HepG2 (cell line): ENCODE results near the gene CPED1. TPM values are rescaled to one million over a fixed set of nuclear protein-coding genes. Genes with fewer than 3 reads are reported as not detected.
"Not testable (repeated sequence)": the region's sequence is repeated elsewhere in the genome, so short reads cannot be mapped to it uniquely, and the experiment has no call there.

Source experiments
- ATAC-seq: fragments of 200-7000 bp; cut with Tn5 transposase; 3 replicates; pipeline ENCODE4 v1.9.1; 2020; ENCODE audit warnings: mild to moderate bottlenecking, moderate library complexity
- BruUV-seq: library from RNA; stranded (reverse); fragments of 400-500 nt; replicated peaks from 2 replicates; lab custom pipeline; 2021; lab: Mats Ljungman, UMichigan
- CTCF ChIA-PET: fragments of 300-600 bp; formaldehyde crosslinking; extraction: SDS; loops from one replicate; lab custom pipeline; 2021; ENCODE audit warnings: low total read pairs, inconsistent platforms, low intra/inter-chr PET ratio; lab: Yijun Ruan, JAX
- POLR2A ChIA-PET: fragments of 350-600 bp; sonication (Branson Sonifier 250); formaldehyde crosslinking; loops from one replicate; lab custom pipeline; 2020; ENCODE audit warnings: antibody characterized with exemption, inconsistent platforms; lab: Yijun Ruan, JAX
- DNase-seq: peaks from one replicate; pipeline ENCODE4 v3.0.0-alpha.2; 2015; ENCODE audit warnings: low spot score
- FAIRE-seq: peaks from 3 replicates; lab custom pipeline; 2011; peaks lifted over from hg19 to GRCh38; lab: Jason Lieb, UNC
- H2AFZ ChIP-seq: one replicate; pipeline ENCODE4 v1.6.1; 2011; ENCODE audit warnings: low read length, inconsistent platforms
- H3K27ac ChIP-seq: fragments of 300-600 bp; 3 replicates; pipeline ENCODE4 v1.8.0; 2011; ENCODE audit warnings: mixed run types, mild to moderate bottlenecking, mixed read lengths, low read length, inconsistent platforms; ENCODE audit not compliant: insufficient read depth; ENCODE audit errors: extremely low read length
- H3K27me3 ChIP-seq, 2 experiments: fragments of 200-600 bp in 1 of 2; 2 replicates in 1 of 2; 3 replicates in 1 of 2; pipeline versions ENCODE4 v1.6.0 to v1.8.0; 2011; ENCODE audit warnings: low read length in 2 of 2, mild to moderate bottlenecking in 2 of 2, moderate library complexity in 2 of 2, inconsistent platforms in 1 of 2; ENCODE audit not compliant: insufficient read depth in 2 of 2, control insufficient read depth in 1 of 2
- H3K36me3 ChIP-seq, 2 experiments: fragments of 200-600 bp in 1 of 2; replicated peaks in 1 of 2; 2 replicates in 1 of 2; 3 replicates in 1 of 2; pipeline versions ENCODE4 v1.5.1 to v1.8.0; 2011; ENCODE audit warnings: low read length in 2 of 2, inconsistent platforms in 1 of 2; ENCODE audit not compliant: insufficient read depth in 2 of 2, control insufficient read depth in 1 of 2
- H3K4me1 ChIP-seq: 2 replicates; pipeline ENCODE4 v1.5.1; 2012; ENCODE audit warnings: low read length, inconsistent platforms; ENCODE audit not compliant: insufficient read depth
- H3K4me2 ChIP-seq: 2 replicates; pipeline ENCODE4 v1.6.0; 2011; ENCODE audit warnings: low read depth, low read length, inconsistent platforms
- H3K4me3 ChIP-seq, 3 experiments: fragments of 200-600 bp in 1 of 3; sonication (generic), shearing (Covaris generic) in 1 of 3; replicated peaks in 1 of 3; 2 replicates each; pipeline ENCODE4 v1.5.1; 2011 to 2016; ENCODE audit warnings: low read length in 3 of 3, inconsistent platforms in 2 of 3, low read depth in 2 of 3, mild to moderate bottlenecking in 2 of 3, control low read depth in 1 of 3, mixed read lengths in 1 of 3; ENCODE audit not compliant: insufficient read depth in 1 of 3
- H3K79me2 ChIP-seq: one replicate; pipeline ENCODE4 v1.6.1; 2011; ENCODE audit warnings: low read length, inconsistent platforms; ENCODE audit not compliant: insufficient read depth
- H3K9ac ChIP-seq: 2 replicates; pipeline ENCODE4 v1.6.0; 2011; ENCODE audit warnings: mild to moderate bottlenecking, low read depth, low read length, inconsistent platforms; ENCODE audit not compliant: insufficient read depth
- H3K9me3 ChIP-seq: 2 replicates; pipeline ENCODE4 v1.5.1; 2012; ENCODE audit warnings: mild to moderate bottlenecking, low read length
- H4K20me1 ChIP-seq: 2 replicates; pipeline ENCODE4 v1.6.0; 2011; ENCODE audit warnings: inconsistent platforms, mild to moderate bottlenecking, low read length, moderate library complexity; ENCODE audit not compliant: insufficient read depth
- AHR ChIP-seq: IDR thresholded peaks from 2 replicates; pipeline ENCODE4 v1.6.1; 2018; ENCODE audit warnings: missing genetic modification reagents, missing compliant biosample characterization
- MEIS2 ChIP-seq: sonication (generic); formaldehyde crosslinking; IDR thresholded peaks from 2 replicates; pipeline ENCODE4 v1.9.0; 2021; ENCODE audit warnings: mild to moderate bottlenecking, missing genetic modification reagents
- ZNF235 ChIP-seq: sonication (generic); formaldehyde crosslinking; IDR thresholded peaks from 2 replicates; pipeline ENCODE4 v1.8.1; 2023; ENCODE audit warnings: mild to moderate bottlenecking, missing genetic modification reagents, borderline replicate concordance
- ZNF644 ChIP-seq: IDR thresholded peaks from 2 replicates; pipeline ENCODE4 v1.6.1; 2016; ENCODE audit warnings: low read depth
- WGBS: methylation state at CpG from one replicate; pipeline ENCODE4 v1.1.6; 2017; ENCODE audit warnings: low lambda C conversion rate; 5-methylcytosine and 5-hydroxymethylcytosine counted together
- in situ Hi-C: cut with HindIII; loops from 2 replicates; pipeline ENCODE4 v1.10.0; 2017; ENCODE audit warnings: low pct_unique_long_range_greater_than_20kb; ENCODE audit not compliant: extremely low pct_ligation_motif_present
- intact Hi-C: fragments of 100-400 bp; cut with micrococcal nuclease; formaldehyde crosslinking; loops from one replicate; pipeline ENCODE4 v1.10.0; 2022; ENCODE audit not compliant: unreplicated experiment
- polyA plus RNA-seq, 8 experiments: library from polyadenylated mRNA; depleted of rRNA in 3 of 8; stranded (reverse) in 7 of 8; unstranded in 1 of 8; fragments of >200 nt; fragmentation: Illumina TruSeq in 4 of 8; extraction: Trizol in 4 of 8; gene quantifications; 2 replicates each; pipeline versions ENCODE4 v1.2.1 to v1.2.3, GENCODE V29; 2011 to 2016; ENCODE audit warnings: low read depth in 4 of 8, missing spikeins in 1 of 8, mixed read lengths in 1 of 8; ENCODE audit not compliant: insufficient read depth in 1 of 8
- total RNA-seq, 5 experiments: library from RNA; depleted of rRNA; stranded (reverse); fragments of >200 nt; fragmentation: Illumina TruSeq; extraction: Trizol; gene quantifications; 2 replicates each; pipeline ENCODE4 v1.2.3, GENCODE V29; 2016; ENCODE audit warnings: low read depth in 1 of 5
- TF ChIP-seq, protein P1 (sequence below): sonication (generic); formaldehyde crosslinking; IDR thresholded peaks from 2 replicates; pipeline ENCODE4 v1.4.0; 2020; ENCODE audit warnings: missing genetic modification reagents
- TF ChIP-seq, protein P2 (sequence below), 2 experiments: IDR thresholded peaks; 2 replicates each; pipeline ENCODE4 v1.6.1; 2011 to 2012; ENCODE audit warnings: low read length in 2 of 2, borderline replicate concordance in 1 of 2, low read depth in 1 of 2, mild to moderate bottlenecking in 1 of 2, moderate library complexity in 1 of 2
- TF ChIP-seq, protein P3 (sequence below): sonication (generic); formaldehyde crosslinking; IDR thresholded peaks from 2 replicates; pipeline ENCODE4 v1.5.0; 2020; ENCODE audit warnings: missing genetic modification reagents

Gene CPED1
- total and polyA plus RNA-seq, 2 of the 13 experiments (the other 11 are each of a cell fraction or from before 2014, with no cell fraction given), result 11.5 to 27.0 TPM

DNA sequence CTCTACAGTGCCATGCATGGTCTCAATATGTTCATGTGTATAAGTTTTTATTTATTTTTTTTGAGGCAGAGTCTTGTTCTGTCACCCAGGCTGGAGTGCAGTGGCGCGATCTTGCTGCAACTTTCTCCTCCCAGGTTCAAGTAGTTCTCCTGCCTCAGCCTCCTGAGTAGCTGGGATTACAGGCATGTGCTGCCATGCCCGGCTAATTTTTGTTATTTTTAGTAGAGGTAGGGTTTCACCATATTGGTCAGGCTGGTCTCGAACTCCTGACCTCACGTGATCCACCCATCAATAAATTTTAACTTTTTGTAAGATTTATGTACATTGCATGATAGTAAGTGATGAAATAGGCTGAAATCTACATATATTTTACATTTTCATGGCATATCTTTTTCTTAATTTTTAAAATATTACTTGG, 86.9 kb downstream of the CPED1 start:
- H2AFZ ChIP-seq, H4K20me1 ChIP-seq, H3K4me2 ChIP-seq, DNase-seq, H3K9ac ChIP-seq, intact Hi-C loops, in situ Hi-C loops, H3K79me2 ChIP-seq, H3K27me3 ChIP-seq, FAIRE-seq, H3K27ac ChIP-seq, H3K9me3 ChIP-seq, ATAC-seq, H3K4me3 ChIP-seq, H3K36me3 ChIP-seq, CTCF ChIA-PET, BruUV-seq: not testable (repeated sequence)
- WGBS, result 66% methylated on average over 5 of the region's 5 CpGs
- POLR2A ChIA-PET, result interaction anchor here (2.2 kb wide), 1 partner anchor 13 kb away, joined by 5 read pairs; no protein-coding TSS in a partner anchor
- H3K4me1 ChIP-seq, result peaks cover 34% of the 10 kb centered on the region

DNA sequence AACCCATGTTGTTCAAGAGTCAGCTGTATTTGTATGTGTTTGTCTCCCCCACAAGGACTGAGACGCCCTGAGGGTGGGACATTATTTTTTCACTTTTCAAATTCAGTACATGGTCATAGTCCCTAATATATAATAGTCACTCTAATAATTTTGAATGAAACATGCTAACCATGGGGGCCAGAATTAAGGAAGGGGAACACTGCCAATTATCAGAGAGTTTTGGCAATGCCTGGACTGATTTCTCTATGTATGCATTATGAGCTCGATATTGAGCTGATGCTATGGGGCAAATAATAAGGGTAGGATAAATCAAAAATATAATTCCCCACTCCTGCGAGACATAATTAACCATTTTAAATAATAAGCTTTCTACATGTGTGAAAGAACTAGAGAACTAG, 87.4 kb downstream of the CPED1 start:
- ChIA-PET POLR2A (interaction anchor here (2.2 kb wide), 1 partner anchor 13 kb away, joined by 5 read pairs; no protein-coding TSS in a partner anchor), CTCF (no interaction called here)
- DNase-seq (no peak), ATAC-seq (no peak), FAIRE-seq (no peak)
- peaks cover 34% of the 10 kb centered on the region for H3K4me1 ChIP-seq
- H3K27me3 ChIP-seq, result no peaks in the 10 kb centered on the region
- intact Hi-C loops (no loop called here), in situ Hi-C loops (no loop called here)
- H3K27ac ChIP-seq, result no peak overlapping the region
- H3K9ac ChIP-seq, result no peak overlapping the region
- H3K36me3 ChIP-seq, result no peaks in the 10 kb centered on the region
- 54% methylated on average over 3 of the region's 3 CpGs for WGBS
- H4K20me1 ChIP-seq, result no peaks in the 10 kb centered on the region
- H3K4me2 ChIP-seq, result no peak overlapping the region
- no peak overlapping the region for H2AFZ ChIP-seq
- no peak overlapping the region for H3K4me3 ChIP-seq
- BruUV-seq, result no TSS peak
- H3K9me3 ChIP-seq, result no peaks in the 10 kb centered on the region
- H3K79me2 ChIP-seq, result no peaks in the 10 kb centered on the region
- TF ChIP-seq ZNF235 (CRISPR knock-in tag) (no peak), ZNF644 (CRISPR knock-in tag) (no peak), AHR (CRISPR knock-in tag) (no peak), MEIS2 (CRISPR knock-in tag) (no peak)
- TF ChIP-seq, protein P1, sequence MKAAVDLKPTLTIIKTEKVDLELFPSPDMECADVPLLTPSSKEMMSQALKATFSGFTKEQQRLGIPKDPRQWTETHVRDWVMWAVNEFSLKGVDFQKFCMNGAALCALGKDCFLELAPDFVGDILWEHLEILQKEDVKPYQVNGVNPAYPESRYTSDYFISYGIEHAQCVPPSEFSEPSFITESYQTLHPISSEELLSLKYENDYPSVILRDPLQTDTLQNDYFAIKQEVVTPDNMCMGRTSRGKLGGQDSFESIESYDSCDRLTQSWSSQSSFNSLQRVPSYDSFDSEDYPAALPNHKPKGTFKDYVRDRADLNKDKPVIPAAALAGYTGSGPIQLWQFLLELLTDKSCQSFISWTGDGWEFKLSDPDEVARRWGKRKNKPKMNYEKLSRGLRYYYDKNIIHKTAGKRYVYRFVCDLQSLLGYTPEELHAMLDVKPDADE (CRISPR knock-in tag), result no peak
- TF ChIP-seq, protein P2, sequence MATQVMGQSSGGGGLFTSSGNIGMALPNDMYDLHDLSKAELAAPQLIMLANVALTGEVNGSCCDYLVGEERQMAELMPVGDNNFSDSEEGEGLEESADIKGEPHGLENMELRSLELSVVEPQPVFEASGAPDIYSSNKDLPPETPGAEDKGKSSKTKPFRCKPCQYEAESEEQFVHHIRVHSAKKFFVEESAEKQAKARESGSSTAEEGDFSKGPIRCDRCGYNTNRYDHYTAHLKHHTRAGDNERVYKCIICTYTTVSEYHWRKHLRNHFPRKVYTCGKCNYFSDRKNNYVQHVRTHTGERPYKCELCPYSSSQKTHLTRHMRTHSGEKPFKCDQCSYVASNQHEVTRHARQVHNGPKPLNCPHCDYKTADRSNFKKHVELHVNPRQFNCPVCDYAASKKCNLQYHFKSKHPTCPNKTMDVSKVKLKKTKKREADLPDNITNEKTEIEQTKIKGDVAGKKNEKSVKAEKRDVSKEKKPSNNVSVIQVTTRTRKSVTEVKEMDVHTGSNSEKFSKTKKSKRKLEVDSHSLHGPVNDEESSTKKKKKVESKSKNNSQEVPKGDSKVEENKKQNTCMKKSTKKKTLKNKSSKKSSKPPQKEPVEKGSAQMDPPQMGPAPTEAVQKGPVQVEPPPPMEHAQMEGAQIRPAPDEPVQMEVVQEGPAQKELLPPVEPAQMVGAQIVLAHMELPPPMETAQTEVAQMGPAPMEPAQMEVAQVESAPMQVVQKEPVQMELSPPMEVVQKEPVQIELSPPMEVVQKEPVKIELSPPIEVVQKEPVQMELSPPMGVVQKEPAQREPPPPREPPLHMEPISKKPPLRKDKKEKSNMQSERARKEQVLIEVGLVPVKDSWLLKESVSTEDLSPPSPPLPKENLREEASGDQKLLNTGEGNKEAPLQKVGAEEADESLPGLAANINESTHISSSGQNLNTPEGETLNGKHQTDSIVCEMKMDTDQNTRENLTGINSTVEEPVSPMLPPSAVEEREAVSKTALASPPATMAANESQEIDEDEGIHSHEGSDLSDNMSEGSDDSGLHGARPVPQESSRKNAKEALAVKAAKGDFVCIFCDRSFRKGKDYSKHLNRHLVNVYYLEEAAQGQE (IDR thresholded peaks at IDR 0.05; ENCODE audit: borderline replicate concordance in 1 of 2, low read depth in 1 of 2, low read length in 2 of 2), result no peak
- TF ChIP-seq, protein P3, sequence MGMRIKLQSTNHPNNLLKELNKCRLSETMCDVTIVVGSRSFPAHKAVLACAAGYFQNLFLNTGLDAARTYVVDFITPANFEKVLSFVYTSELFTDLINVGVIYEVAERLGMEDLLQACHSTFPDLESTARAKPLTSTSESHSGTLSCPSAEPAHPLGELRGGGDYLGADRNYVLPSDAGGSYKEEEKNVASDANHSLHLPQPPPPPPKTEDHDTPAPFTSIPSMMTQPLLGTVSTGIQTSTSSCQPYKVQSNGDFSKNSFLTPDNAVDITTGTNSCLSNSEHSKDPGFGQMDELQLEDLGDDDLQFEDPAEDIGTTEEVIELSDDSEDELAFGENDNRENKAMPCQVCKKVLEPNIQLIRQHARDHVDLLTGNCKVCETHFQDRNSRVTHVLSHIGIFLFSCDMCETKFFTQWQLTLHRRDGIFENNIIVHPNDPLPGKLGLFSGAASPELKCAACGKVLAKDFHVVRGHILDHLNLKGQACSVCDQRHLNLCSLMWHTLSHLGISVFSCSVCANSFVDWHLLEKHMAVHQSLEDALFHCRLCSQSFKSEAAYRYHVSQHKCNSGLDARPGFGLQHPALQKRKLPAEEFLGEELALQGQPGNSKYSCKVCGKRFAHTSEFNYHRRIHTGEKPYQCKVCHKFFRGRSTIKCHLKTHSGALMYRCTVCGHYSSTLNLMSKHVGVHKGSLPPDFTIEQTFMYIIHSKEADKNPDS (CRISPR knock-in tag), result no peak
